B cell (primary cell): ENCODE measurements around the gene SMARCC1. TPM values are rescaled to one million over a fixed set of nuclear protein-coding genes. Genes with fewer than 3 reads are reported as not detected.

Experiments
- ATAC-seq: fragments of 200-7000 bp; cut with Tn5 transposase; one replicate; pipeline ENCODE4 v1.10.0; 2021; ENCODE audit warnings: low read depth, mild to moderate bottlenecking, moderate number of reproducible peaks, moderate library complexity
- CTCF ChIA-PET: fragments of 350-600 bp; sonication (Branson Sonifier 250); formaldehyde crosslinking; loops from one replicate; lab custom pipeline; 2021; ENCODE audit warnings: antibody characterized with exemption, inconsistent platforms; lab: Charles Lee
- POLR2A ChIA-PET: fragments of 350-600 bp; sonication (Branson Sonifier 250); formaldehyde crosslinking; loops from one replicate; lab custom pipeline; 2021; ENCODE audit warnings: antibody characterized with exemption; lab: Charles Lee
- DNase-seq: peaks from one replicate; pipeline ENCODE4 v3.0.0; 2013
- H2AFZ ChIP-seq: 2 replicates; pipeline ENCODE4 v1.6.1; 2012; ENCODE audit warnings: mild to moderate bottlenecking, low read depth, low read length; ENCODE audit not compliant: insufficient read depth, poor library complexity, severe bottlenecking
- H3K27ac ChIP-seq, 2 donors: 1 replicate in 1 of 2; 2 replicates in 1 of 2; pipeline ENCODE4 v1.5.1; 2012 to 2013; ENCODE audit warnings: low read length in 2 of 2, mild to moderate bottlenecking in 2 of 2, moderate library complexity in 1 of 2
- H3K27me3 ChIP-seq, 4 experiments: fragments of 200-600 bp in 1 of 4; sonication (generic) in 1 of 4; replicated peaks in 1 of 4; 1 replicate in 2 of 4; 2 replicates in 2 of 4; pipeline versions ENCODE4 v1.6.1 to v1.7.0; 2013 to 2016; ENCODE audit warnings: low read length in 3 of 4, mild to moderate bottlenecking in 2 of 4, mixed read lengths in 1 of 4, moderate library complexity in 1 of 4; ENCODE audit not compliant: insufficient read depth in 4 of 4, control insufficient read depth in 3 of 4; ENCODE audit errors: control extremely low read depth in 1 of 4
- H3K36me3 ChIP-seq, 2 experiments: replicated peaks in 1 of 2; 1 replicate in 1 of 2; 2 replicates in 1 of 2; pipeline versions ENCODE4 v1.6.1 to v1.7.1; 2013; ENCODE audit warnings: low read length in 1 of 2; ENCODE audit not compliant: insufficient read depth in 2 of 2, control insufficient read depth in 1 of 2; ENCODE audit errors: control extremely low read depth in 1 of 2, extremely low read depth in 1 of 2
- H3K4me1 ChIP-seq, 2 donors: fragments of 200-600 bp in 1 of 2; sonication (generic) in 1 of 2; 1 replicate in 1 of 2; 2 replicates in 1 of 2; pipeline versions ENCODE4 v1.5.1 to v1.6.1; 2013 to 2017; ENCODE audit warnings: low read length in 2 of 2; ENCODE audit not compliant: control insufficient read depth in 2 of 2, insufficient read depth in 2 of 2
- H3K4me2 ChIP-seq: replicated peaks from 2 replicates; pipeline ENCODE3; 2012; ENCODE audit warnings: mild to moderate bottlenecking, low read depth, low read length; ENCODE audit not compliant: poor library complexity, severe bottlenecking
- H3K4me3 ChIP-seq, 5 experiments: fragments of 200-600 bp in 1 of 5; sonication (generic) in 1 of 5; 1 replicate in 3 of 5; 2 replicates in 2 of 5; pipeline versions ENCODE4 v1.5.1 to v1.7.0; 2011 to 2016; ENCODE audit warnings: low read length in 4 of 5, mild to moderate bottlenecking in 4 of 5, low read depth in 2 of 5, control low read depth in 1 of 5, moderate library complexity in 1 of 5; ENCODE audit not compliant: insufficient read depth in 1 of 5; ENCODE audit errors: control extremely low read depth in 1 of 5, extremely low read depth in 1 of 5
- H3K79me2 ChIP-seq: fragments of 200-600 bp; sonication (generic); one replicate; pipeline ENCODE4 v1.6.0; 2016; ENCODE audit warnings: low read length; ENCODE audit not compliant: control insufficient read depth, insufficient read depth
- H3K9ac ChIP-seq: fragments of 200-600 bp; sonication (generic); 2 replicates; pipeline ENCODE4 v1.6.1; 2017; ENCODE audit warnings: mild to moderate bottlenecking, low read length, moderate library complexity
- H3K9me3 ChIP-seq, 3 donors: one replicate each; pipeline versions ENCODE4 v1.6.1 to v1.7.1; 2013; ENCODE audit warnings: low read length in 2 of 3; ENCODE audit not compliant: control insufficient read depth in 2 of 3, insufficient read depth in 1 of 3; ENCODE audit errors: control extremely low read depth in 1 of 3
- H4K20me1 ChIP-seq: 2 replicates; pipeline ENCODE4 v1.6.0; 2012; ENCODE audit warnings: mild to moderate bottlenecking, low read length; ENCODE audit not compliant: insufficient read depth, control insufficient read depth, poor library complexity, severe bottlenecking
- H3K27ac Mint-ChIP-seq: one replicate; pipeline ENCODE4 v1.8.0; 2021; ENCODE audit warnings: mixed read lengths
- H3K27me3 Mint-ChIP-seq: one replicate; pipeline ENCODE4 v1.8.0; 2021; ENCODE audit warnings: mixed read lengths
- H3K4me1 Mint-ChIP-seq: one replicate; pipeline ENCODE4 v1.8.0; 2021; ENCODE audit warnings: mixed read lengths
- H3K4me3 Mint-ChIP-seq: one replicate; pipeline ENCODE4 v1.8.0; 2021; ENCODE audit warnings: mixed read lengths
- H3K9me3 Mint-ChIP-seq: one replicate; pipeline ENCODE4 v1.8.0; 2022; ENCODE audit warnings: mixed read lengths; ENCODE audit not compliant: insufficient read depth
- CTCF ChIP-seq: fragments of 200-600 bp; IDR thresholded peaks from one replicate; pipeline ENCODE4 v1.8.0; 2022; ENCODE audit warnings: antibody characterized with exemption, mild to moderate bottlenecking
- EZH2 ChIP-seq: IDR thresholded peaks from 2 replicates; pipeline ENCODE4 v1.6.1; 2012; ENCODE audit warnings: borderline replicate concordance, low read depth, mild to moderate bottlenecking, moderate library complexity, low read length; ENCODE audit not compliant: insufficient read depth, poor library complexity, severe bottlenecking
- WGBS: methylation state at CpG from one replicate; pipeline ENCODE4 v1.1.5; 2013; ENCODE audit warnings: missing lambda C conversion rate; ENCODE audit not compliant: insufficient coverage; 5-methylcytosine and 5-hydroxymethylcytosine counted together
- intact Hi-C: fragments of 100-400 bp; cut with micrococcal nuclease; formaldehyde crosslinking; loops from one replicate; pipeline ENCODE4 v1.10.0; 2022
- polyA plus RNA-seq: library from polyadenylated mRNA; depleted of rRNA; stranded (reverse); fragments of >200 nt; gene quantifications from 2 replicates; pipeline ENCODE4 v1.2.3, GENCODE V29; 2012
- total RNA-seq, 2 donors: library from RNA; stranded (reverse); fragments of 120-200 nt in 1 of 2; gene quantifications; 1 replicate in 1 of 2; 2 replicates in 1 of 2; pipeline versions ENCODE4 v1.2.3 to v1.2.4, GENCODE V29; 2013 to 2022

The SMARCC1 gene
- total and polyA plus RNA-seq, 2 donors (not counting 1 experiment from before 2014, with no cell fraction given): 13.1 to 155 TPM

- Mint-ChIP-seq H3K4me1 (peaks cover 43% of the 10 kb centered on the region), H3K9me3 (no peaks in the 10 kb centered on the region), H3K27me3 (no peaks in the 10 kb centered on the region), H3K27ac (peak overlapping the region; percentile 96), H3K4me3 (peak overlapping the region; percentile 99)
- Histone ChIP-seq H4K20me1 (peaks cover 42% of the 10 kb centered on the region), H2AFZ (peak overlapping the region; percentile 87), H3K4me1 (peaks cover 32 to 44% of the 10 kb centered on the region in 2 donors), H3K27me3 (no peaks in the 10 kb centered on the region), H3K4me3 (peak overlapping the region; percentile 68 to 94 (median 78)), H3K27ac (peak overlapping the region; percentile 74 to 96), H3K9ac (peak overlapping the region; percentile 88), H3K9me3 (no peaks in the 10 kb centered on the region), H3K4me2 (peak overlapping the region; percentile 82), H3K79me2 (peaks cover 60% of the 10 kb centered on the region), H3K36me3 (no peaks in the 10 kb centered on the region)
- WGBS: under 1% methylated on average over 43 of the region's 54 CpGs
- no peak for TF ChIP-seq CTCF
- TF ChIP-seq EZH2: no peak
- ChIA-PET CTCF (interaction anchor here (0.9 to 1.9 kb wide), 2 partner anchors 8 to 44 kb away, joined by 3 to 8 read pairs; no protein-coding TSS in a partner anchor), POLR2A (interaction anchor here (0.6 kb wide), 1 partner anchor 203 kb away, joined by 3 read pairs; no protein-coding TSS in a partner anchor)
- intact Hi-C loops: loop anchor here (1.0 to 10.0 kb wide), 7 partner anchors 8 to 1691 kb away; partner anchors contain the start of genes CCDC12, DAG1, KIF9 and KLHL18
- DNase-seq: peak; percentile 87
- ATAC-seq: peak; percentile 46
Measured at GRCh38 chr3:47780741-47781684, 680 bp downstream of the SMARCC1 start.

GRCh38 chr3:47778746-47779145 lies 2.9 kb downstream of the SMARCC1 start:
- ChIA-PET POLR2A (no interaction called here), CTCF (interaction anchor here (1.0 kb wide), 1 partner anchor 37 kb away, joined by 3 read pairs; no protein-coding TSS in a partner anchor)
- DNase-seq: no peak
- no peak overlapping the region for H3K27ac Mint-ChIP-seq
- H3K9me3 ChIP-seq: no peaks in the 10 kb centered on the region
- no peak overlapping the region for H2AFZ ChIP-seq
- H3K9me3 Mint-ChIP-seq: no peaks in the 10 kb centered on the region
- H3K4me2 ChIP-seq: peak overlapping the region; percentile 82
- 80% methylated on average over 2 of the region's 3 CpGs for WGBS
- peak overlapping the region in 1 of 2 donors; percentile 19 for H3K27ac ChIP-seq
- no peaks in the 10 kb centered on the region for H3K36me3 ChIP-seq
- H3K4me3 ChIP-seq: peak overlapping the region in 1 of 5 experiments; percentile 85
- peaks cover 32 to 44% of the 10 kb centered on the region in 2 donors for H3K4me1 ChIP-seq
- no peak for TF ChIP-seq CTCF
- no peak for TF ChIP-seq EZH2
- no peak for ATAC-seq
- peaks cover 51% of the 10 kb centered on the region for H3K4me1 Mint-ChIP-seq
- intact Hi-C loops: no loop called here
- no peak overlapping the region for H3K9ac ChIP-seq
- H4K20me1 ChIP-seq: peaks cover 50% of the 10 kb centered on the region
- no peaks in the 10 kb centered on the region for H3K27me3 ChIP-seq
- H3K27me3 Mint-ChIP-seq: no peaks in the 10 kb centered on the region
- peaks cover 83% of the 10 kb centered on the region for H3K79me2 ChIP-seq
- peak overlapping the region; percentile 79 for H3K4me3 Mint-ChIP-seq
